G401 (cell line): ENCODE data around the gene KMT5B. TPM values are rescaled to one million over a fixed set of nuclear protein-coding genes. Genes with fewer than 3 reads are reported as not detected.

Experiments used
- DNase-seq: peaks from one replicate; pipeline ENCODE4 v3.0.0-alpha.2; 2015; ENCODE audit warnings: low spot score
- in situ Hi-C: cut with HindIII; loops from 2 replicates; pipeline ENCODE4 v1.10.0; 2016; ENCODE audit warnings: low sequenced_read_pairs, mixed read lengths
- total RNA-seq: library from RNA; depleted of rRNA; stranded (reverse); fragments of >200 nt; shearing (Covaris generic); gene quantifications from 2 replicates; pipeline ENCODE4 v1.2.3, GENCODE V29; 2014

KMT5B gene
- total RNA-seq, 1 experiment from 2014 or later: 11.4 TPM

- DNase-seq: no peak
- in situ Hi-C loops: no loop called here
Measured at GRCh38 chr11:68191661-68192579, 21.2 kb downstream of the KMT5B start.

GRCh38 chr11:68189888-68190287, 23.2 kb downstream of the KMT5B start:
- in situ Hi-C loops: no loop called here
- no peak for DNase-seq

GRCh38 chr11:68189082-68189481, 24.0 kb downstream of the KMT5B start:
- in situ Hi-C loops: no loop called here
- DNase-seq: no peak

GRCh38 chr11:68186061-68186460, 27.0 kb downstream of the KMT5B start:
- in situ Hi-C loops: no loop called here
- DNase-seq: no peak

GRCh38 chr11:68181719-68182451, 31.2 kb downstream of the KMT5B start:
- in situ Hi-C loops: no loop called here
- DNase-seq: no peak

GRCh38 chr11:68179847-68180246, 33.2 kb downstream of the KMT5B start:
- DNase-seq: no peak
- in situ Hi-C loops: no loop called here

- in situ Hi-C loops: no loop called here
Measured at GRCh38 chr11:68177877-68178276, 35.2 kb downstream of the KMT5B start.

GRCh38 chr11:68173926-68174325, 39.2 kb downstream of the KMT5B start:
- DNase-seq: no peak
- in situ Hi-C loops: no loop called here

More at GRCh38 chr11:68177877-68178276, 35.2 kb downstream of the KMT5B start:
- DNase-seq: no peak

- no peak for DNase-seq
- in situ Hi-C loops: no loop called here
Measured at GRCh38 chr11:68169442-68169841, 43.7 kb downstream of the KMT5B start.

GRCh38 chr11:68168694-68169093, 44.4 kb downstream of the KMT5B start:
- in situ Hi-C loops: no loop called here
- DNase-seq: no peak

GRCh38 chr11:68167474-68167873, 45.6 kb downstream of the KMT5B start:
- in situ Hi-C loops: no loop called here

GRCh38 chr11:68166969-68167368, 46.1 kb downstream of the KMT5B start:
- no peak for DNase-seq

More at GRCh38 chr11:68167474-68167873, 45.6 kb downstream of the KMT5B start:
- no peak for DNase-seq

GRCh38 chr11:68165601-68166000, 47.5 kb downstream of the KMT5B start:
- in situ Hi-C loops: no loop called here
- no peak for DNase-seq

More at GRCh38 chr11:68166969-68167368, 46.1 kb downstream of the KMT5B start:
- in situ Hi-C loops: no loop called here

GRCh38 chr11:68164437-68164836, 48.7 kb downstream of the KMT5B start:
- in situ Hi-C loops: loop anchor here (5.0 kb wide), 1 partner anchor 82 kb away; no protein-coding TSS in a partner anchor
- DNase-seq: no peak

- no peak for DNase-seq
- in situ Hi-C loops: loop anchor here (5.0 kb wide), 1 partner anchor 81 kb away; no protein-coding TSS in a partner anchor
Measured at GRCh38 chr11:68163691-68164090, 49.4 kb downstream of the KMT5B start.

GRCh38 chr11:68160100-68160695, 52.9 kb downstream of the KMT5B start:
- peak; percentile 13 for DNase-seq
- in situ Hi-C loops: loop anchor here (5.0 kb wide), 1 partner anchor 78 kb away; no protein-coding TSS in a partner anchor

- in situ Hi-C loops: loop anchor here (5.0 kb wide), 1 partner anchor 77 kb away; no protein-coding TSS in a partner anchor
- DNase-seq: no peak
Measured at GRCh38 chr11:68159665-68160064, 53.4 kb downstream of the KMT5B start.

GRCh38 chr11:68159161-68159560, 53.9 kb downstream of the KMT5B start:
- in situ Hi-C loops: no loop called here

GRCh38 chr11:68158580-68158979, 54.5 kb downstream of the KMT5B start:
- in situ Hi-C loops: no loop called here
- no peak for DNase-seq

More at GRCh38 chr11:68159161-68159560, 53.9 kb downstream of the KMT5B start:
- DNase-seq: no peak
